Inferior parietal cortex (tissue), 1 donor: ENCODE results near the gene PATL1.
"Not testable (repeated sequence)": the region's sequence is repeated elsewhere in the genome, so short reads cannot be mapped to it uniquely, and the experiment has no call there.

Experiments used
- DNase-seq: peaks from one replicate; pipeline ENCODE4 v3.0.0-alpha.2; 2016; ENCODE audit errors: extremely low spot score

Gene PATL1

DNA sequence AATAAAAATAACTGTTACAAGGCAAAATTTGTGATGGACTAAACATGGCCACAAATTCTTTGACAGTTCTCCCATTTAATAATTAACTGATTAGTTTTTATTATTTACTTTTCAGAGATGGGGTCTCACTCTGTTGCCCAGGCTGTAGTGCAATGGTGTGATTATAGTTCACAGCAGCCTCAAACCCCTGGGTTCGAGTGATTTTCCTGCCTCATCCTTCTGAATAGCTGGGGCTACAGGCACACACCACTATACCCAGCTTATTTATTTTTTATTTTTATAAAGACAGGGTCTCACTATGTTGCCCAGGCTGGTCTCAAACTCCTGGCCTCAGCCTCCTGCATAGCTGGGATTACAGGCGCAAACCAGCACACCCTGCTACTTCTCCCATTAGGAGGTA is 4.5 kb upstream of the PATL1 start:
- DNase-seq, result no peak

DNA sequence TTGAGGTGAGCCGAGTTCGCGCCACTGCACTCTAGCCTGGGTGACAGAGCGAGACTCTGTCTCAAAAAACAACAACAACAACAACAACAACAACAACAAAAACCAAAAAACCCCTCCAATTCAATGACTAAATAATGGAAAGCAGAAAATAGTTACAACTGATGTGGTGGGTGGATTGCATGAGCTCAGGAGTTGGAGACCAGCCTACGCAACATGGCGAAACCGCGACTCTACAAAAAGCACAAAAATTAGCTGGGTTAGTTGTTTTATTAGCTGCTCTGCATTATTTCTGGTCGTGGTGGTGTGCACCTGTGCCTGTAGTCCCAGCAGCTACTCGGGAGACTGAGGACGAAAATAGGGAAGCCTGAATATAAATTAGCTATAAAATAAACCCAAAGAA is 2.6 kb upstream of the PATL1 start:
- no peak for DNase-seq

DNA sequence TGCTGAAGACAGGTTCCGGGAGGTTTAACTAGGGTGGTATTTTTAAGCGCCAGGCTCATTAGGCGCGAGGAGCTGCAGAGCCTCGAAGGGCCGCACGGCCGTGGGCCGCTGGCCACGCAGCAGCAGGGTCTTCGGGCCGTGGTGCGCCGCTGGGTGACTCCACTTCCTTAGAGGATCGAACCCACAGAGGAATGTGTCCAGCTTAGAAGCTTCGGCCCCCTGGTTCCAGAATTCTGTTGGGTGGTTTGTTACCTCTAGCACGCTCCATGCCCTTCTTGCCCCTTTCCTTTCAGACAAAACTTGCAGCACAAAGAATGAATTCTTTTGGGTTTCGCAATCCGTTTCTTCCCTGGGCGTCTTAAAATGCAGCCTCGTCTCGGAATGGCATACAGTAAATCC is 773 bp upstream of the PATL1 start:
- DNase-seq, result peak; percentile 42

DNA sequence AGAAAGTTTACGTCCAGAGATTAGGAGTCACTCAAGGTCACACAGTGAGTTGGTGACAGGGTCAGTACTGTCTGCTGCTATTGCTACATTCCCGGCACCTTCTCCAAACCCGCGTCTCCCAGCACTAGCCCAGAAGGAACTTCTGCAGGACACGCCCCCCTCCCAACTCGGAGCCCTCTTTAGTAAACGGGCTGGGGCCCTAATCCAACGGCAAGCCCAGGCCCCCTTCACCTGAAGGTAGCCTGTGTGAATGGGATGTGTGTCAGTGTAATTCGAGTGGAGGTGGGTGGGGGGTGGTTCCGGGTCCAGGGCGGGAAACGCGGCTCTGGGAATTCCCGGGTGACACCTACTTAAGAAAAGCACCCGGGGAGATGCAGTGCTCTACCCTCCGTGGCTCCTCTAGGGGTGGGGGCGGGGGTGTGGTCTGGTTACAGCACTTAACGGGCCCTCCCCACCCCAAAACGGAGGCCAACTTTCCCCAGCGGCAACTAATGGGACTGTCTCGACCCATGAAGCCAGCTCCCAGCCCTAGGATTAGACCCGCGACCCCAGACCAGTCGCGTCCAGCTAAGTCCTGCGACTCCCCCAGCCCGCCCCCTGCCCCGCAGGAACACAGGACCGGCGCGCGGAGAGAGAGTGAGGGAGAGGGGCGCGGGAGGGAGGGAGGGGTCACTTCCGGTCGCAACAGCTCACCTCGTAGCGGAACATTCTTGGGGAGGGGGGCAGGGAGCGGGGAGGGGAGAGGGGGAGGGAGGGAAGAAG is 468 bp downstream of the PATL1 start:
- DNase-seq, result no peak

DNA sequence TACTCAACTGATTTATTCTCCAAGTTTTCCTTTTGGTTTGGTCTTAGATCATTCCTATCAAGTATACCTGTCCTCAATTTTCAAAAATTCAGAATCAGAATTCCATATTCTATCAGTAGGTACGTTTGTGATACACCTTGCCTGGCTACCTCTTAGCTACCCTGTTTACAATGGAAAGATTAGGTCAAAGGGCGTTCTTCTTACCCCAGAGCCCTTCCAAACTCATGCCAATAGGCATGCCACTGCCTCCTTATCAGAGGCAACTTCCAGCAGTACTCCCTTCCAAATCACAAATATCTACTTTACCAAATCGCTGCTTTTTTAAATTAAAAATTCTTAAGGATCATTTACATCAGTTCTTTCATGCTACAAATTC is 1.0 kb downstream of the PATL1 start:
- no peak for DNase-seq

DNA sequence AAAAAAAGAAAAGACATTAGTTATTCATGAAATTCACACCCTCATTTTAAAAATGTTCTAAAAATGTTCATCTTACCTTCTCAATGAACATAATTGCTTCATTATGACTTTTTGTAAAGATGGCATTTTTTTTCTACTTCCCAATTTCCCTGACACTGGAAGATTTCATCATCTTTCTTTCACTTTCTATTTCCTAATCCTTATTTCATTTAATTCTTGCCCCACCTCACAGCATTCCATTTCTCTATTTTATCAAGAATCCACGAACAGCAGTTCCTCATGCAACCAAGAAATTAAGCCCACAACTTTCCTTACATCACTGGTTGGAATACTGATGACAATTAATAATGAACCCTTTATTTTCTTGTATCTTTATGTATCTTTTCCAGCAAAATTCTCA is 1.9 kb downstream of the PATL1 start:
- no peak for DNase-seq

DNA sequence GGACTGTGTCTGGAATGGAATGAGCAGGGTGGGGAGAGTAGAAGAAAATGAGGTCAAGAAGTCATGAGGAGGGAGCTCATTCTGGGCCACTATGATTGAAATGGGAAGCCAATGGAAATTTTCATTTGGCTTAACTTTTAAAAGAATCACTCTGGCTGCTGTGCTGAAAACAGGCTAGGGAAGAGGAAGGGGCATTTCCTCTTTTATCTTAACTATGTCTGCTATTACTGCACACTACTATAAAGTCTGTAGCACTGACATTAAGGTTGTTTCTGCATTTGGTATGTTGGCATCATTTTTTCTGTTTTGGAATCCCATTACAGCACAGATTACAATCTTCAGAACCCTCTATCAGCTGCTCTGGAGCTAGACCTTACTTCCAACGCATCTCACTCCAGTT is 8.2 kb downstream of the PATL1 start:
- no peak for DNase-seq

DNA sequence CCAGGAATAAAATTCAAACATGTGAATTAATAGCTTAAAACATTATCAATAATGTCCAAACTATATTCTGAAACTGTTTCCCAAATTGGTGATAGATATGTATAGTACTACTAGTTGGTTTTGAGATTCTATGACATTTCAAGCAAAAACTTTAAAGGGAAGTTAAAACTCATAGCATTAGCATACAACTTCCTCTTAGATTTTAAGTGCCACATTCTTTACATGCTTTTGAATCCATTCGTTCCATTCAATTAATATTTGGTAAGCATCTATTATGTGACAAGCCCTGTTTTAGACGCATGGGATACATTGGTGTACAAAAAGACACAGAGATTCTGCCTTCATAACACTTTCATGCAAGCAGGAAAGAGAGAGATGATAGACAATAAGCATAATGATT is 8.9 kb downstream of the PATL1 start:
- DNase-seq, result no peak

DNA sequence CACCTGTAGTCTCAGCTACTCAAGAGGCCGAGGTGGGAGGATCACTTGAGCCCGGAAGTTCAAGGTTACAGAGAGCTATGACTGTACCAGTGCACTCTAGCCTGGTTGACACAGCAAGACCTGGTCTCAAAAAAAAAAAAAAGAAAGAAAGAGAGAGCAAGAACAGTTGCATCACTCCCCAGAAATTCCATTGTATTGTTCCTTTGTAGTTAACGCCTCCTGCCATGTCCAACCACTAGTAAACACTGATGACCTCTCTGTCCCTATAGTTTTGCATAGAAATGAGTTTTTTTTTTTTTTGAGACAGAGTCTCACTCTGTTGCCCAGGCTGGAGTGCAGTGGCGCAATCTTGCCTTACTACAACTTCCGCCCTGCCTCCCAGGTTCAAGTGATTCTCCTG is 10.8 kb downstream of the PATL1 start:
- DNase-seq, result no peak

DNA sequence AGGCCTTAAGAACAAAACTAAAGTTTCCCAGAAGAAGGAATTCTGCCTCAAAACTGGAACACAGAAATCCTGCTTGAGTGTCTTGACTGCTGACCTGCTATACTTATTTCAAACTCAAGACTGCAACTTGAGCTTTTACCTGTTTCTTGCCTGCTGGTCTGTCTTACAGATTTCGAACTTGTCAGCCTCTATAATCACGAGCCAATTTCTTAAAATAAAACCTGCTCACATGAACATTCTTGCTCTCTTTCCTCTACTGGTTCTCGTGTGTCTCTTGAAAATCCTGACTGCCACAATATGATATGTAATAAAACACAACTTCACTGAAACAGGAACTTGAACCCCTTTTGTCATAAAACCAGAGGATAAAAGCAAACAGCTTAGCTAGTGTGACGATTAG is 13.9 kb downstream of the PATL1 start:
- DNase-seq, result no peak

DNA sequence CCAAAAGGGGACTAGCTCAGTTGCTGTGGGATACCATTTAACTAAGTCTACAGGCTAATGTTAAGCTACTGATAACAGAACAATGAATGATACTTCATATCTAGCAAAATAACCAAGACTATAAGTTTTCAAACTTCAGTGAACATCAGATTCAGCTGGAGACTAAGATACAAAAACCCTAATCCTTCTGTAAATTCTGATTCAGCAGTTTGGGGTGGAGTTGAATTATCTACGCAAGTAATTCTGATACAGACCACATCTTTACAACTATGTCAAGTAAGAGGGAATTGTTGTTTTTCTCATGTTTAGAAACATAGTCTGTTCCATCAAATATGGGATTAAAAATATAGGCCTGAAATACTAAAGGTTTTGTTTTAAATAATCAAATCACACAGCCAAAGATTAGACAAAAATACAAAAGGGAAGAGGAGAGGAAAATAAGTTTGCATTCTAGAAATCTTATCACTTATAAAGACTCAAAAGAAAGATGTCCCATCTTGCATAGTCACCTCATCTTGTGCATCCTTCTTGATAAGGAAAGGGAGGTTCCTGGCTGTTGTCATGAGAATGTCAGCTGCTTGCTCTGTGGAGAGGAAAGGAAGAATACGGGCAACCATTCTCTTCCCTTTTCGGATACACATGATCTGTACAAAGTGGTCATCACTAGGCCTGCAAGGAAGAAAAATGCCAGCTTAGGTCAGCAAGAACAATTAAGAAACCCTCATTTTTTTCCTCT is 21.4 kb downstream of the PATL1 start:
- no peak for DNase-seq

DNA sequence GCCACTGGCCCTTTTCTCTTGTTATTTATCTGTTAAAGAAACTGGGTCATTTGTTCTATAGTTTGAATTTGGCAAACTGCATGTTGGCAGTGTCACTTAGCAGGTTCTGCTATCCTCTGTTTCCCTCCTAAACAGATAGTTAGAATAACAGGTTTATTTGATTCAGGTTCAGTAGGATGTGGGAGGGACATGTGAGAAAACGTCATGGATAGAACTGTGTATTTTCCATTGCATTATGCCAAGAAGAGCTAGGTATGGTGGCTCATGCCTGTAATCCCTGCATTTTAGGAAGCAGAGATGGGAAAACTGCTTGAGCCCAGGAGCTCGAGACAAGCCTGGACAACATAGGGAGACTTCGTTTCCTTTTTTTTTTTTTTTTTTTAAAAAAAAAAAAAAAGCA is 24.3 kb downstream of the PATL1 start:
- DNase-seq, result no peak

DNA sequence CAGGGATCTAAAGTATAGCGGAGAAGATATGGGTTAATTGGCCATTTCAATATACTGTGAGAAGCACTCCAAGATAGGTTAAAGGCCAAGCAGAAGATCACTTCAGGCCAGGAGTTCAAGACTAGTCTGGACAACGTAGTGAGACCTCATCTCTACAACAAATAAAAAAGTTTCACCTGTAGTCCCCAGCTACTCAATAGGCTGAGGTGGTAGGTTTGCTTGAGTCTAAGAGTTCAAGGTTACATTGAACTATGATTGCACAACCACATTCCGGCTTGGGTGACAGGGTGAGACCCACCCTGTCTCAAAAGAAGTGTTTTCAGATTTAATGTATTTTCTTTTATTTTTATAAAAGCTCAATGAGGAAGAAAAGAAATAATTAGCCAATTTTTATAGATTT is 25.4 kb downstream of the PATL1 start:
- DNase-seq, result no peak

DNA sequence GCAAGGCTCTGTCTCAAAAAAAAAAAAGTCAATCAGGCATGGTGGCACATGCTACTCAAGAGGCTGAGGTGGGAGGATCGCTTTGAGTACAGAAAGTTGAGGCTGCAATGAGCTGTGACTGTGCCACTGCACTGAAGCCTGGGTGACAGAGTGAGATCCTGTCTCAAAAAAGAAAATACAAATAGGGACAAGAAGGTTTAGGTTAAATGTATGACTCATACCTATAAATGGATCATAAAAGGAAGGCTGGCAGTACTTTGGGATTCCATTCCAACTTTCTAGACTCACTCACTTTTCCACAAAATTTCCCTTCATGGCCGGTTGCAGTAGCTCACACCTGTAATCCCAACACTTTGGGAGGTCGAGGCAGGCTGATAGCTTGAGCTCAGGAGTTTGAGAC is 27.7 kb downstream of the PATL1 start:
- no peak for DNase-seq

DNA sequence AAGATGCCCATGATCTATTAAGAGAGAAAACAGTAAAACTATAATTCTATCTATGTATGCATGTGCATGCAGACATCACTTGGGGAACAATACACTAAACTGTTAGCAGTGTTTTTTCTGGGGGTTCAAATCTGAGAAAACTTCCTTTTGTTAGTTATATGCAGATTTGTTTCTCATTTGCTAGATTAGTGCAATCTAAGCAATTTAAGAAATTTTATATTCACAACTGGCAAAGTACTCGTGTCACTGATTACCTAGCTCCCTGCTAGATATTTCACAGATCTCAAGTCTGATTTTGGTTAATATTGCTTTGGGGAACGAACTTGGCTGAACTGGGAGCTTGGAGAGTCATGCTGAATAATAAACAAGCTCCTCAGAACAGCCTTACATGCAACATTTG is 38.3 kb downstream of the PATL1 start:
- no peak for DNase-seq

DNA sequence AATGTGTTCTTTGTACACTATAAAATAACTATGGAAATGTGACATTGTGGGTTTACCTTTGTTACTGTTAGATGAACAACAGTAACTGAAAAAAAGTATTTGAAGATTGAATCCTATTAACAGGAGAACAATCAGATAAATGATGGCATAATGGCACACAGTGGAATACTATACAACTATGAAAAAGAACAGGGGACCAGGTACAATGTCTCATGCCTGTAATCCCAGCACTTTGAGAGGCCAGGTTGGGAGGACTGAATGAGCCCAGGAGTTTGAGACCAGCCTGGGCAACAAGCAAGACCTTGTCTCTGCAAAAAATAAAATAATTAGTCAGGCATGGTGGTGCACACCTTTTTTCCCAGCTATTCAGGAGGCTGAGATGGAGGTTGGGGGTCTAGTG is 38.8 kb downstream of the PATL1 start:
- DNase-seq, result no peak

DNA sequence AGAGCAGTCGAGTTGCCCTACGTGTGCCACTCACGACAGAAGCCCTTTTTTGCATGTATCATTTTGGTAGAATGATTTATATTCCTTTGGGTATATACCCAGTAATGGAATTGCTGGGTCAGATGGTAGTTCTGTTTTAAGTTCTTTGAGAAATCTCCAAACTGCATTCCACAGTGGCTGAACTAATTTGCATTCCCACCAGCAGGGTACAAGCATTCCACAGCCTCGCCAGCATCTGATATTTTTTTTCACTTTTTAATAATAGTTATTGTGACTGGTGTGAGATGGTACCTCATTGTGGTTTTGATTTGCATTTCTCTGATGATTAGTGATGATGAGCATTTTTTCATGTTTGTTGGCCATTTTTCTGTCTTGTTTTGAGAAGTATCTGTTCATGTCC is 41.9 kb downstream of the PATL1 start:
- not testable (repeated sequence) for DNase-seq

DNA sequence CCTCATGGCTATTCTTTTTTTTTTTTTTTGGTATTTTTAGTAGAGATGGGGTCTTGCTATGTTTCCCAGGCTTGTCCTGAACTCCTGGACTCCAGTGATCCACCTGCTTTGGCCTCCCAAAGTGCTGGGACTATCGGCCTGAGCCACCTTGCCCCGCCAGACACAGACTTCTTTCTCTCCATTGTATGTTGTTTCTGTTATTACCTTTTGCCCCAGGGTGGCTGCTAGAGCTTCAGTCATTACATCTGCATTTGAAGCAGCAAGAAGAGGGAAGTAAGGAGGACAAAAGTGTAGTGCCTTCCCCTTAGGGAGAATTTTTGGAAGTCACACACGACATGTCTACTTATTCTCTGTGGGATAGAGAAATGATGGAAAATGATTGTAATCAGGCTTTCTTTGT is 43.1 kb downstream of the PATL1 start:
- no peak for DNase-seq

DNA sequence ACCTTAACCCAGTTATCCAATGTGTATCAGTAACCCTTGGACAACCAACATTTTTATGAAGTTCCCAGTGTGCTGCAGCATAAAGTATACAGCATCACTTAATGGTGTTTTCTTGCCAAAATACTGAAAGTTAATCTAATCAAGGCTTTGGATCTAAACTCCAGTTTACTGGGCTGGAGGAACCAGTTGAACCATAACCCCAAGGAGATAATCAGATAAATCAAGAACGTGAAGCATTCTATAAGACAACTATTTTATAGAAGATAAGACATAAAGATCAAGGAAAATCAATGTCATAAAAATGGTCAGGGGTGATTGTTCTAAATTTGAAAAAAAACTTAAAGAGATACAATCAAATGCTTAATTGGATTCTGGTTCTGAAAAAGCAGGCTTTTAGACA is 51.0 kb downstream of the PATL1 start:
- no peak for DNase-seq

DNA sequence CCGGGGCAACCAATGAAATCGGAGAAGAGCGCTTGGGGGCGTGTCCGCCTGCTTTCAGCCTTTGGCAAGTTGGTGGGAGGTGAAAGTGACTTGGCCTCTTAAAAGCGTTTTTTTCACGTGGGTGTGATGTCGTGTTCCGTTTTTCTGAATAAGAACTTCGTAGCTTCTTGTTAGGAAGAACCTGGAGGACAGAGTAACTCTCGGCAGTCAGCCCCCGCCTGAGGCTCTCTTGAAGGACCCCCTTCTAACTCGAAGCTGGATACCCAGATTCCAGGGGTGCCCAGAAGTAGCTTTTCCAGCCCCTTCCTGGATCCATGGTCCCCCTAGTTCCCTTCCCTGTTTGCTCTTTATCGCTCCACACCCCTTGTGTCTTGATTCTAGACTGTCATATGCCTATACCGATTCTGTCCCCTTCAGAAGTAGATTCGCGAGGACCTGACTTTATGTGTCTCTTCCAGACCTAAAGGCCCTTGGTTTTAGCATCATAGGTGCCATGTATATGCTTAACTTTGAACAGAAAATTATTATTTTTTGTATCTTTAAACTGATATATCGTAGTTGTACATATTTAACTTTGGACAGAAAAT is 52.3 kb downstream of the PATL1 start:
- DNase-seq, result no peak

DNA sequence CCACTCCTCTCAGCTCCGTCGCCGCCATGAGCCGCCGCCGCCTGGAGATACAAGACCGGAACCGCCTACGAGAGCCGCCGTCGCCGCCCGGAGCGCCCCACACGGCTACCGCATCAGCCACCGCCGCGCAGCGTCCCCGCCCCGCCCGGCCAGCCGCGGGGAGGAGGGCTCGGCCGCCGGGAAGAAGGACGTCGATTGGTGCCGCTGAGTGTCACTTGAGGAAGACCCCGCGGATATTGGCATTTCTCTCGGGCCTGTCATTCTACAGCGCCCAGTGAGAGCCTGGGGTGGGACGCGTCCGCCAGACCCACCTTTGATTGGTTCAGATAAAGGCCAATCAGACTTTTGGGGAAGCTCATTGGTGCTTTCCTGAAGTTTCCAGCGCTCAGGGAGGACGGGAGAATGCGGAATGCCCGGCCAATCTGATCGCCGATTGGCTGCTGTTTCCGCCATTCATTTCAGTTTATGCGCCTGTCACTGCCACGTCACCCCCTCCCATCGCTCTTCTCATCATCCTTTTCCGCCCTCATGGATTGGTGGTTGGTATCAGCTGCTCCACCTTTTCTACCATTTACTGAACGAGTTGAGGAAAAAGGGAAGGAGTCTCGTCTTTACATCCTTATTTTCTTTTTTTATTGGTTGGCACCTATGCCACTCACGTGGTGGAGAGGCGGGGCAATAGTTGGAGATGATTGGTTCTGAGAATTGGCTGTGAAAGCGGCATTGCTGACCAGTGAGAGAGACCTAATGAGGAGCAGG is 53.0 kb downstream of the PATL1 start, which contains the start of gene OSBP:
Gene OSBP, minus strand, starts transcription at position 138 of the 759 bp plus-strand sequence. Its CDS starts 110 bp downstream, at position 28.
- DNase-seq, result peak; percentile 100

DNA sequence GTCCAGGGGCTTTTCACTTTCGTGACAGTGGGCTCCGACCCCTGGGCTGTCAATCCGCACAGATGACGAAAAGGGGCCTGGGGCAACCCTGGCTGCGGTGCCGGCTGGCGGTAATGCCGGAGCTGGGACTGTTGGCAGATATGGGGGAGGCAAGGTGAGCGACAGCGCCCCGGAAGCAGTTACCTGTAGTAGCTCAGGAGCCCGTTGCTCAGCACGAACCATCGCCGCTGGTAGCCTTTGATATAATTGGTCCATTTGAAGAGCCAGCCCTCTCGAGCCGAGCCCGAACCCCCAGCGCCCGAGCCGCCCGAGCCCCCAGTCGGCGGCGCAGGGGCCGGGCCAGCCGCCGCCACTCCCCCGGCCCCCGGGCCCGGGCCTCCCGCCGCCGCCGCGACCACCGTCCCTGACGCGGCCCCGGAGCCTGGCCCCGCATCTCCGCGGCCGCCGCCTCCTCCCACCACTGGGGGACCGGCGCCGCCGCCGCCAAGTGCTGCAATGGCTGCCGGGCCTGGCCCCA is 53.7 kb downstream of the PATL1 start:
- DNase-seq, result no peak
